Natural killer cell (primary cell): ENCODE measurements around the gene CCIN. TPM values are rescaled to one million over a fixed set of nuclear protein-coding genes. Genes with fewer than 3 reads are reported as not detected.

Experiments
- ATAC-seq, 3 donors: fragments of 150-1000 bp in 2 of 3; fragments of 200-7000 bp in 1 of 3; cut with Tn5 transposase; 1 replicate in 1 of 3; 2 replicates in 2 of 3; pipeline ENCODE4 v1.10.0; 2021; ENCODE audit warnings: mild to moderate bottlenecking in 2 of 3, moderate library complexity in 2 of 3
- DNase-seq, 2 donors: peaks; one replicate each; pipeline versions ENCODE4 v3.0.0 to v3.0.0-alpha.2; 2013 to 2021; ENCODE audit warnings: mixed read lengths in 1 of 2
- H3K27ac ChIP-seq: one replicate; pipeline ENCODE4 v1.5.1; 2013; ENCODE audit warnings: mild to moderate bottlenecking, low read length
- H3K27me3 ChIP-seq: one replicate; pipeline ENCODE4 v1.6.1; 2013; ENCODE audit warnings: low read length; ENCODE audit not compliant: control insufficient read depth, insufficient read depth
- H3K36me3 ChIP-seq: one replicate; pipeline ENCODE4 v1.6.1; 2013; ENCODE audit warnings: low read length; ENCODE audit not compliant: control insufficient read depth, insufficient read depth
- H3K4me1 ChIP-seq: one replicate; pipeline ENCODE4 v1.6.1; 2013; ENCODE audit warnings: low read length; ENCODE audit not compliant: control insufficient read depth, insufficient read depth
- H3K4me3 ChIP-seq: one replicate; pipeline ENCODE4 v1.5.1; 2013; ENCODE audit warnings: low read length
- H3K9me3 ChIP-seq: one replicate; pipeline ENCODE4 v1.6.1; 2013; ENCODE audit warnings: low read length; ENCODE audit not compliant: control insufficient read depth, insufficient read depth
- H3K27ac Mint-ChIP-seq, 2 donors: one replicate each; pipeline ENCODE4 v1.8.0; 2022; ENCODE audit warnings: mild to moderate bottlenecking in 2 of 2, mixed read lengths in 2 of 2, moderate library complexity in 1 of 2
- H3K27me3 Mint-ChIP-seq, 2 donors: one replicate each; pipeline ENCODE4 v1.8.0; 2022; ENCODE audit warnings: low read depth in 2 of 2, mixed read lengths in 2 of 2
- H3K36me3 Mint-ChIP-seq: one replicate; pipeline ENCODE4 v1.8.0; 2022; ENCODE audit warnings: mixed read lengths
- H3K4me1 Mint-ChIP-seq, 2 donors: one replicate each; pipeline ENCODE4 v1.8.0; 2022; ENCODE audit warnings: mixed read lengths in 2 of 2
- H3K4me3 Mint-ChIP-seq: one replicate; pipeline ENCODE4 v1.8.0; 2022; ENCODE audit warnings: mild to moderate bottlenecking, moderate library complexity, mixed read lengths
- H3K9me3 Mint-ChIP-seq, 2 donors: one replicate each; pipeline ENCODE4 v1.8.0; 2022; ENCODE audit warnings: mixed read lengths in 2 of 2
- CTCF ChIP-seq: fragments of 200-600 bp; IDR thresholded peaks from one replicate; pipeline ENCODE4 v1.8.0; 2022; ENCODE audit warnings: antibody characterized with exemption
- WGBS: methylation state at CpG from one replicate; pipeline ENCODE4 v1.1.7; 2013; ENCODE audit warnings: missing lambda C conversion rate; ENCODE audit not compliant: insufficient coverage; 5-methylcytosine and 5-hydroxymethylcytosine counted together
- intact Hi-C: fragments of 100-400 bp; cut with micrococcal nuclease; formaldehyde crosslinking; loops from one replicate; pipeline ENCODE4 v1.14.2; 2022
- total RNA-seq, 4 donors: library from RNA; stranded (reverse); fragments of 120-200 nt in 1 of 4; gene quantifications; one replicate each; pipeline versions ENCODE4 v1.2.3 to v1.2.4, GENCODE V29; 2013 to 2022

Gene CCIN
- total RNA-seq, 3 donors from 2014 or later (not counting 1 experiment from before 2014, with no cell fraction given), result 2.0 to 2.8 (median 2.0) TPM

GRCh38 chr9:36149197-36149596 is 20.0 kb upstream of the CCIN start:
- 61% methylated on average over 2 of the region's 4 CpGs for WGBS
- intact Hi-C loops, result loop anchor here (10.0 kb wide), 1 partner anchor 334 kb away; the partner anchor contains the start of genes HINT2 and SPAG8
- Histone ChIP-seq H3K27me3 (no peaks in the 10 kb centered on the region), H3K36me3 (peaks cover 14% of the 10 kb centered on the region), H3K4me3 (no peak overlapping the region), H3K27ac (peak overlapping the region; percentile 24), H3K9me3 (peaks cover 6% of the 10 kb centered on the region), H3K4me1 (peaks cover 98% of the 10 kb centered on the region)
- no peak for TF ChIP-seq CTCF
- DNase-seq (no peak), ATAC-seq (no peak)
- H3K4me1 Mint-ChIP-seq, result peaks cover 66 to 80% of the 10 kb centered on the region in 2 donors
- peak overlapping the region; percentile 41 to 66 for H3K27ac Mint-ChIP-seq
- H3K9me3 Mint-ChIP-seq, result peaks cover 4 to 9% of the 10 kb centered on the region in 2 donors
- H3K4me3 Mint-ChIP-seq, result no peak overlapping the region
- peaks cover 3% of the 10 kb centered on the region for H3K36me3 Mint-ChIP-seq
- H3K27me3 Mint-ChIP-seq, result no peaks in the 10 kb centered on the region

- H3K27me3 ChIP-seq, result no peaks in the 10 kb centered on the region
- intact Hi-C loops, result loop anchor here (1.0 to 5.0 kb wide), 3 partner anchors 7 to 48 kb away; partner anchors contain the start of gene GLIPR2
- peaks cover 0 to 6% of the 10 kb centered on the region in 2 donors for H3K9me3 Mint-ChIP-seq
- H3K27ac ChIP-seq, result peak overlapping the region; percentile 82
- no peak for DNase-seq
- H3K27ac Mint-ChIP-seq, result peak overlapping the region; percentile 95 to 98
- H3K4me3 Mint-ChIP-seq, result peak overlapping the region; percentile 88
- 60% methylated on average over 4 of the region's 4 CpGs for WGBS
- TF ChIP-seq CTCF, result no peak
- H3K4me1 Mint-ChIP-seq, result peaks cover 57 to 72% of the 10 kb centered on the region in 2 donors
- H3K4me3 ChIP-seq, result no peak overlapping the region
- peaks cover 8% of the 10 kb centered on the region for H3K36me3 Mint-ChIP-seq
- no peaks in the 10 kb centered on the region for H3K27me3 Mint-ChIP-seq
- peaks cover 5% of the 10 kb centered on the region for H3K9me3 ChIP-seq
- H3K36me3 ChIP-seq, result peaks cover 23% of the 10 kb centered on the region
- ATAC-seq, result no peak
- H3K4me1 ChIP-seq, result peaks cover 87% of the 10 kb centered on the region
Observed at GRCh38 chr9:36150574-36151315, 18.4 kb upstream of the CCIN start.

GRCh38 chr9:36151316-36152210 is 17.6 kb upstream of the CCIN start:
- 5% methylated on average over 12 of the region's 14 CpGs for WGBS
- Histone ChIP-seq H3K9me3 (no peaks in the 10 kb centered on the region), H3K27me3 (no peaks in the 10 kb centered on the region), H3K36me3 (peaks cover 24% of the 10 kb centered on the region), H3K4me3 (peak overlapping the region; percentile 8), H3K4me1 (peaks cover 79% of the 10 kb centered on the region), H3K27ac (peak overlapping the region; percentile 82)
- Mint-ChIP-seq H3K4me3 (peak overlapping the region; percentile 88), H3K27me3 (no peaks in the 10 kb centered on the region), H3K4me1 (peaks cover 49 to 64% of the 10 kb centered on the region in 2 donors), H3K27ac (peak overlapping the region; percentile 95 to 98), H3K9me3 (no peaks in the 10 kb centered on the region), H3K36me3 (peaks cover 8% of the 10 kb centered on the region)
- intact Hi-C loops, result loop anchor here (1.0 to 5.0 kb wide), 5 partner anchors 8 to 49 kb away; partner anchors contain the start of genes CLTA and GLIPR2
- no peak for TF ChIP-seq CTCF
- ATAC-seq, result peak; percentile 88 to 97 (median 95)
- peak; percentile 84 to 95 for DNase-seq
